ENCODE data around the gene OSMR.

- no peak for TF ChIP-seq CTCF (conservative IDR thresholded peaks at IDR 0.05; ENCODE audit: low read depth, low read length)
- no peak for TF ChIP-seq EZH2 (IDR thresholded peaks at IDR 0.05; ENCODE audit: borderline replicate concordance, low read depth, low read length, poor library complexity, severe bottlenecking)
Observed at GRCh38 chr5:38979535-38979934, 133.7 kb downstream of the OSMR start.

Data from A673 (cell line).